Measurements from ENCODE around the gene RAMP2. TPM values are rescaled to one million over a fixed set of nuclear protein-coding genes. Genes with fewer than 3 reads are reported as not detected.
A peak's percentile ranks its signal among the peaks of the same experiment; 100 is the strongest.

Gene RAMP2
- total and polyA plus RNA-seq, 2 of the 13 experiments (the other 11 are each of a cell fraction or from before 2014, with no cell fraction given) = 1.4 to 5.2 TPM

GRCh38 chr17:42773290-42774035, 12.4 kb downstream of the RAMP2 start, which contains the start of gene VPS25 (continued):
- peak; percentile 27; the same call in 1 of the 2 replicates for TF ChIP-seq HNF1A (IDR thresholded peaks at IDR 0.05; ENCODE audit: low read depth)
- TF ChIP-seq HNF1A (CRISPR knock-in tag; IDR thresholded peaks at IDR 0.05; ENCODE audit: borderline replicate concordance) = peak; percentile 59; the same call in 1 of the 2 replicates
- peak; percentile 82; the same call in 1 of the 2 replicates for TF ChIP-seq GTF2F1 (IDR thresholded peaks at IDR 0.05; ENCODE audit: low read length)
- peak; percentile 75 for TF ChIP-seq ZNF605 (CRISPR knock-in tag; IDR thresholded peaks at IDR 0.05)
- no peak for TF ChIP-seq MAZ (IDR thresholded peaks at IDR 0.05; ENCODE audit: borderline replicate concordance, low read depth, low read length)
- peak; percentile 48; the same call in 1 of the 2 replicates for TF ChIP-seq MAZ (CRISPR knock-in tag; IDR thresholded peaks at IDR 0.05; ENCODE audit: low read depth)
- TF ChIP-seq NFKBIZ (CRISPR knock-in tag; IDR thresholded peaks at IDR 0.05) = peak; percentile 89
- TF ChIP-seq KLF15 (CRISPR knock-in tag; IDR thresholded peaks at IDR 0.05; ENCODE audit: borderline replicate concordance) = peak; percentile 33; the same call in 1 of the 2 replicates
- peak; percentile 77; the same call in 1 of the 2 replicates for TF ChIP-seq MED13 (CRISPR knock-in tag; IDR thresholded peaks at IDR 0.05)
- TF ChIP-seq DBP (CRISPR knock-in tag; IDR thresholded peaks at IDR 0.05; ENCODE audit: not compliant biosample characterization) = no peak
- TF ChIP-seq ZNF878 (CRISPR knock-in tag; IDR thresholded peaks at IDR 0.05) = no peak
- TF ChIP-seq RFX1 (IDR thresholded peaks at IDR 0.05) = no peak
- peak; percentile 92 for TF ChIP-seq ZGPAT (CRISPR knock-in tag; IDR thresholded peaks at IDR 0.05)
- TF ChIP-seq ZNF136 (CRISPR knock-in tag; IDR thresholded peaks at IDR 0.05; ENCODE audit: low read depth) = peak; percentile 57; the same call in 1 of the 2 replicates
- TF ChIP-seq KAT8 (CRISPR knock-in tag; IDR thresholded peaks at IDR 0.05) = peak; percentile 100
- TF ChIP-seq CC2D1A (CRISPR knock-in tag; IDR thresholded peaks at IDR 0.05) = no peak
- no peak for TF ChIP-seq SKI (IDR thresholded peaks at IDR 0.05; ENCODE audit: partially characterized antibody)
- no peak for TF ChIP-seq RAD51 (IDR thresholded peaks at IDR 0.05; ENCODE audit: borderline replicate concordance)
- TF ChIP-seq SRSF1 (optimal IDR thresholded peaks at IDR 0.05; ENCODE audit: low read depth, low read length) = peak; percentile 96
- no peak for TF ChIP-seq CENPT (CRISPR knock-in tag; IDR thresholded peaks at IDR 0.05; ENCODE audit: low read depth)
- TF ChIP-seq NCOA5 (CRISPR knock-in tag; IDR thresholded peaks at IDR 0.05) = no peak
- no peak for TF ChIP-seq ZNF282 (IDR thresholded peaks at IDR 0.05; ENCODE audit: partially characterized antibody)
- TF ChIP-seq ELK4 (CRISPR knock-in tag; IDR thresholded peaks at IDR 0.05; ENCODE audit: borderline replicate concordance) = peak; percentile 28; the same call in 1 of the 2 replicates
